HG02870 (cell line): ENCODE results near the gene PSKH1.
A peak's percentile ranks its signal among the peaks of the same experiment; 100 is the strongest.

Source experiments
- ATAC-seq: cut with Tn5 transposase; IDR thresholded peaks from one replicate; pipeline ENCODE4 v1.9.1; 2021; ENCODE audit warnings: mild to moderate bottlenecking, moderate library complexity; ENCODE audit not compliant: unreplicated experiment

The PSKH1 gene

DNA sequence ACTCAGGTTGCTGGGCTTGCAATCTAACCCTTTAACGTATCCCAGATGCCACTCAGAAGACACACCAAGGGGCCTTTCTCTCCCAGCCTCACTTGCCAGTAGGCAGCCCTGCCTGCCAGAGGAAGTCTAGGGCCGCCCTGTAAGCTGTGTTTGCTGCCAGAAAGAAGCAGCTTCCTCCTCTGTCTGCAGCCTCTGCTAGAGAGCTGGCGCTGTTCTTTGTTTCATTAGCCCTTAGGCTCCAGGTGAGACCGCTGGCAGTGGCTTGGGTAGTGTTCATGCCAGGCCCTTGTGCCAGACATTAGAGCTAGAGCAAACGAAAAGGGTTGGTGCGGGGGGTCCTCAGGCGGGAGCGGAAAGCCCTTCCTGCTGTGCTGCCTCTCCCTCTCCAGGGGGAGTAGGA is 29.7 kb downstream of the PSKH1 start:
- no peak for ATAC-seq

- no peak for ATAC-seq
Observed at GRCh38 chr16:67923414-67924116, 30.5 kb downstream of the PSKH1 start.

- no peak for ATAC-seq
Observed at GRCh38 chr16:67924140-67924906, 31.3 kb downstream of the PSKH1 start.

DNA sequence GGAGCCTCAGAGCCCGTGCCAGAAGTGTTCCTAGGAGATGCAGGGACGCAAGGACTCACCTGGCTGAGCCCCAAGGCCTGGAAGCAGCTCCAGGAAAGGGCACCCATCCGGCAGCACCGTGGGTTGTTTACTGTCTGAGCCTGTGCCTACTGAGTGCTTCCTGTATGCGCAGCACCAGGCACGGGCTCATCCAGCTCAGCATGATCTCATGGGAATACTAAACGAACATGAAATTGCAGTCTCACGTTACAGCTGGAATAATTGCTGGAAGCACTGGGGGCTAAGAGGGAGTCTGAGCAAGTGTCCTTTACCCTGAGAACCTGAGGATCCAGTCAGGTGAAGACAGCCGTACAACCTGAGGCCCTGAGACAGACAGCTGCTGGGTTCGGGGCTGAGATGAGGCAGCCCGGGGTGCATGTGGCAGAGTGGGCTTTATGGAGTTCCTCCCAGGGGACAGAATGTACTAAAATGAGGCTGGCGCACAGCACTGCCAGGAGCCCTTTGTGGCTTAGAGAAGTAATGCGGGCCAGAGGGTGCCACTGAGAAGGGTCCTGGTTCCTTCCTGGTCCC is 33.2 kb downstream of the PSKH1 start:
- ATAC-seq: no peak

- ATAC-seq: no peak
Observed at GRCh38 chr16:67927131-67927941, 34.3 kb downstream of the PSKH1 start.

GRCh38 chr16:67928147-67928546 is 35.1 kb downstream of the PSKH1 start:
- no peak for ATAC-seq

DNA sequence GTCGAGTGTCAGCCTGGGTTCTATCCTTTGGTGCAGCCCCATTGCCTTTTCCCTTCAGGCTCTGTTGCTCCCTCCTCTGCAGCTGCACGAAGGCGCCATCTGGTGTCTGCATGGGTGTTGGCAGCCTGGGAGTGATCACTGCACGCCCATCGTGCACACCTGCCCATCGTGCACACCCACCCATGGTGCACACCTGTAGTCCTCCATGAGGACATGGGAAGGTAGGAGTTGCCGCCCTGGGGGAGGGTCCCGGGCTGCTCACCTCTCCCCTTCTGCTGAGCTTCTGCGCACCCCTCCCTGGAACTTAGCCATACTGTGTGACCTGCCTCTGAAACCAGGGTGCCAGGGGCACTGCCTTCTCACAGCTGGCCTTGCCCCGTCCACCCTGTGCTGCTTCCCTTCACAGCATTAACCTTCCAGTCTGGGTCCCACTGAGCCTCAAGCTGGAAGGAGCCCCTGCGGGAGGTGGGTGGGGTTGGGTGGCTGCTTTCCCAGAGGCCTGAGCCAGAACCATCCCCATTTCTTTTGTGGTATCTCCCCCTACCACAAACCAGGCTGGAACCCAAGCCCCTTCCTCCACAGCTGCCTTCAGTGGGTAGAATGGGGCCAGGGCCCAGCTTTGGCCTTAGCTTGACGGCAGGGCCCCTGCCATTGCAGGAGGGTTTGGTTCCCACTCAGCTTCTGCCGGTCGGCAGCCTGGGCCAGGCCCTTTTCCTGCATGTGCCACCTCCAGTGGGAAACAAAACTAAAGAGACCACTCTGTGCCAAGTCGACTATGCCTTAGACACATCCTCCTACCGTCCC is 35.7 kb downstream of the PSKH1 start:
- no peak for ATAC-seq

DNA sequence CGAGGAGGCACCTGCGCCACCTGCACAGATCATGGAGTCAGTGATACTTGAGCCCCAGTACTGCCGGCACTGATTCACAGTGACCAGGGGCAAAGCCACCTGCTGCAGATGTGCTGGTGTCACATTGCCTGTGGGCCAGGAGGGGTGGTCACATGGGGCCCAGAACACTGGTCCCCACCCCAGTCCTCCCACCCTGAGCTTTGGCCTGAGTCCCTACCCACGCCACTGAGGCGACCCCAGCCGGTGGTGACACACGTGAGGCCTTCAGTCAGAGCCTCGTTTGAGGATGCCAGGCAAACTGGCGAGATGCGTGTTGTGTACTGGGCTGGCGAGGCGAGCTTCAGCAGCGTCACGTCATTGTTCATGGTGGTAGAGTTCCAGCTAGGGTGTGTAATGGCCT is 37.1 kb downstream of the PSKH1 start:
- no peak for ATAC-seq

- no peak for ATAC-seq
Observed at GRCh38 chr16:67930678-67931211, 37.7 kb downstream of the PSKH1 start.

GRCh38 chr16:67931712-67932461 is 38.8 kb downstream of the PSKH1 start, which contains the start of gene CTRL:
Gene CTRL, minus strand, starts transcription at chr16:67931862. Its CDS starts 10 bp downstream, at chr16:67931852.
- ATAC-seq: no peak

DNA sequence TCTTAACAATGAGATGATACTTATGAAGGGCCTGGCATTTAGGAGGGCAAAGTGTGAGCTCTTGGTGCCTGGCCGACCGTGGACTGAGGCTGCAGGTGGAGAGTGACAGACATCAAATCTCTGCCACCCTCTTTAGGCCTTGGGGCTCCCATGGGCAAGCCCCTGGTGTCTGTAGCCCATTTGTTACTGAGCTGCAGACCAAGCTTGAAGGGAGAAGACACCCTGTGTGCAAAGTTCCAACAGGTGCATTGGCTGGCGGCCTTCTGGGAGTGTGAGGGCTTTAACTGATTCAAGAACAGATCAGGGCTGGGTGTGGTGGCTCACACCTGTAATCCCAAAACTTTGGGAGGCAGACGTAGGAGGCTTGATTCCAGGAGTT is 39.4 kb downstream of the PSKH1 start:
- ATAC-seq: no peak

GRCh38 chr16:67933805-67934204 is 40.8 kb downstream of the PSKH1 start:
- no peak for ATAC-seq

DNA sequence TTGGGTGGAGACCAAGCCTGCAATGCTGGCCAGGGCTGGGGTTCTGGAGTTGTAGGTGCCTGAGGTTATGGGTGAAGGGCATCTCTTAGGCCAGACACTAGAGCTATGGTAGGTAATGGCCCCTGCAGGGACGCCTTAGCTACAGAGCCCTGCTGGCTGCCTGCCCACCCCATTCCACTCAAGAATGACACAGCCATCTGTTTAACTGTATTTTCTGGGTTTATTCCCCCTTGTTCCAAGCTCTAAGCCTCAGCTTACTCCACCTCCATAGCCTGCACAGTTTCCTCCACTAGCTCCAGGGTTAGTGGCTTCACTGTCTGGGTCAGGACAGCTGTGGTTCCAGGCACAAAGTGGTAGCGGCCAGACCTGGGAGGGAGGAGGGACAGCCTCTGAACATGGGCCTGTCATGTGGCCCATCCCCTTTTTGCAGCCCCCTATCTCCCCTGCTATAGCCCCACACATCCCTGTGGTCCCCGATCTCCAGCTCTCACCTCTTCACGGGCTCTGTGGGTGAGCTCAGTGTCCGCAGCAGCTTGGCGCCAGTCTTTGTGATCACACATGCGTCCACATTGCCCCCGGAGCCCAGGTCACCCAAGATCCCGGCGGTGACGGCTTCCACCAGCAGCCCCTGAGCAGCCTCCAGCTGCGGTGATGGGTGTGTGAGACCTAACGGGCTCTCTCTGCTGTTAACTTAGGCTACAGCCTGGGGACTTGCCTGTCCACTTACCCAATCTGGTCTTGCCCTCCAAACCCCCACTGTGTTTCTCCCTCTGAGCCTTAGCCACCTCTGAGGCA is 41.4 kb downstream of the PSKH1 start:
- ATAC-seq: no peak

GRCh38 chr16:67935101-67935401 is 42.0 kb downstream of the PSKH1 start:
- no peak for ATAC-seq

GRCh38 chr16:67935402-67936123 is 42.5 kb downstream of the PSKH1 start:
- peak; percentile 90 for ATAC-seq

GRCh38 chr16:67936124-67936879 is 43.2 kb downstream of the PSKH1 start, which contains the start of gene PSMB10:
Gene PSMB10, minus strand, starts transcription at chr16:67936850. Its CDS starts 101 bp downstream, at chr16:67936749.
- ATAC-seq: no peak

DNA sequence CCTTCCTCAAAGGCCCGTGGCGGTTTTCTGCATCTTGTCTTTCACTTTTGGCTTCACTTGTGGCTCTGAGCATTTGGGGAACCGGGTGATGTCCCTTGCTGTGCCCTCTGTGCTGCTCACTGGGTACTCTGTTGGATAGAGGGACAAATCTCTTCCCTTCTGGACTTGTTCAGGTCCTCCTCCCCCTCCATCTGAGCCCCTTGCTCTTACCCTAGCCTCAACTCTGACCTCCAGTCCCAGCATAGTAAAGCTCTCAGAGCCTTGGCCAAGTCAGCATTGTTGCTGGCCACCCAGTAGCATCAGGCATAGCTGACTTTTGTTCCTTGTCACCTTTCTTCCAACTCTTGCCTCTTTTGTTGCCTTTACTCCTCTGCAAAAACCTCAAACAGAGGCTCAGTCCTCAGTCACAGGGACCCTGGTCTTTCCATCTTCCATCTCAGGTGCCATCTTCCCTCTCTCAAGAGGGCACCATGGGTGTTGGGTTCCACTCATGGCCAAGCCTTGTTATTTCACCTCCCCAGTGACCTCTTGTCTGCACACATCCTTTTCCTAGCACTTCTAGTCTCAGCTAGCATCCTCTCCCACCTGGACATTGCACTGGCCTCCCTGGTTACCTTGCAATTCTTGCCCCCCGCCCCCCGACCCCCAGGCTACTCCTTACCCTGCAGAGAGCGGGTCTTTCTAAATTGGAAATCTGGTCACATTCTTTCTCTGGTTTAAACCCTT is 44.0 kb downstream of the PSKH1 start:
- ATAC-seq: peak; percentile 44
